H9 (cell line): Measurements from ENCODE around the gene TNIP3. TPM values are rescaled to one million over a fixed set of nuclear protein-coding genes. Genes with fewer than 3 reads are reported as not detected.

Experiments
- DNase-seq: peaks from one replicate; pipeline ENCODE4 v3.0.0-alpha.2; 2017
- H2AFZ ChIP-seq: one replicate; pipeline ENCODE4 v1.6.1; 2013; ENCODE audit warnings: mild to moderate bottlenecking, low read length, control low read depth, moderate library complexity
- H2AK5ac ChIP-seq: 2 replicates; pipeline ENCODE4 v1.6.1; 2013; ENCODE audit warnings: low read length, control low read depth, mixed read lengths; ENCODE audit not compliant: insufficient read length
- H2BK120ac ChIP-seq: one replicate; pipeline ENCODE4 v1.6.1; 2013; ENCODE audit warnings: low read depth, mild to moderate bottlenecking, low read length, control low read depth, inconsistent platforms; ENCODE audit not compliant: poor library complexity, severe bottlenecking
- H2BK12ac ChIP-seq: 2 replicates; pipeline ENCODE4 v1.6.1; 2013; ENCODE audit warnings: low read length, control low read depth, mixed read lengths, low read depth; ENCODE audit not compliant: insufficient read length
- H2BK15ac ChIP-seq: 2 replicates; pipeline ENCODE4 v1.6.1; 2013; ENCODE audit warnings: low read depth, low read length, control low read depth
- H2BK20ac ChIP-seq: one replicate; pipeline ENCODE4 v1.6.1; 2013; ENCODE audit warnings: low read depth, mild to moderate bottlenecking, low read length, control low read depth, inconsistent platforms; ENCODE audit not compliant: poor library complexity, severe bottlenecking
- H2BK5ac ChIP-seq: 2 replicates; pipeline ENCODE4 v1.6.1; 2013; ENCODE audit warnings: low read length, control low read depth, mixed read lengths; ENCODE audit not compliant: insufficient read length
- H3K14ac ChIP-seq: 2 replicates; pipeline ENCODE4 v1.6.1; 2013; ENCODE audit warnings: low read length, control low read depth; ENCODE audit not compliant: insufficient read depth
- H3K18ac ChIP-seq: 2 replicates; pipeline ENCODE4 v1.6.1; 2013; ENCODE audit warnings: low read depth, mild to moderate bottlenecking, mixed read lengths, low read length, control low read depth; ENCODE audit not compliant: insufficient read length
- H3K23ac ChIP-seq: 2 replicates; pipeline ENCODE4 v1.6.1; 2013; ENCODE audit warnings: low read length, control low read depth, mixed read lengths, low read depth; ENCODE audit not compliant: insufficient read length
- H3K23me2 ChIP-seq: 2 replicates; pipeline ENCODE4 v1.6.1; 2013; ENCODE audit warnings: low read depth, mild to moderate bottlenecking, mixed read lengths, low read length, control low read depth; ENCODE audit not compliant: insufficient read length, poor library complexity, severe bottlenecking
- H3K27ac ChIP-seq: 2 replicates; pipeline ENCODE4 v1.5.1; 2013; ENCODE audit warnings: low read length, control low read depth, mixed read lengths, low read depth; ENCODE audit not compliant: insufficient read length
- H3K27me3 ChIP-seq: 2 replicates; pipeline ENCODE4 v1.6.1; 2013; ENCODE audit warnings: low read length, control low read depth, inconsistent platforms; ENCODE audit not compliant: insufficient read depth
- H3K4ac ChIP-seq: 2 replicates; pipeline ENCODE4 v1.6.1; 2013; ENCODE audit warnings: low read depth, mild to moderate bottlenecking, control low read depth, inconsistent platforms, low read length, moderate library complexity
- H3K4me1 ChIP-seq: 2 replicates; pipeline ENCODE4 v1.6.1; 2013; ENCODE audit warnings: low read length, control low read depth, inconsistent platforms; ENCODE audit not compliant: insufficient read depth
- H3K4me2 ChIP-seq: 2 replicates; pipeline ENCODE4 v1.6.1; 2013; ENCODE audit warnings: low read length, control low read depth, mixed read lengths; ENCODE audit not compliant: insufficient read length, insufficient read depth
- H3K56ac ChIP-seq: 2 replicates; pipeline ENCODE4 v1.6.1; 2013; ENCODE audit warnings: low read depth, mild to moderate bottlenecking, mixed read lengths, low read length, control low read depth; ENCODE audit not compliant: insufficient read length
- H3K79me1 ChIP-seq: 2 replicates; pipeline ENCODE4 v1.6.1; 2013; ENCODE audit warnings: low read depth, mild to moderate bottlenecking, moderate library complexity, low read length, control low read depth, inconsistent platforms; ENCODE audit not compliant: insufficient read depth, poor library complexity, severe bottlenecking
- H3K79me2 ChIP-seq: 2 replicates; pipeline ENCODE4 v1.6.1; 2013; ENCODE audit warnings: low read length, control low read depth, inconsistent platforms; ENCODE audit not compliant: insufficient read depth
- H3K9ac ChIP-seq: 2 replicates; pipeline ENCODE4 v1.6.1; 2013; ENCODE audit warnings: low read length, control low read depth, mixed read lengths; ENCODE audit not compliant: insufficient read length; ENCODE audit errors: extremely low read depth
- H3K9me3 ChIP-seq: one replicate; pipeline ENCODE4 v1.6.1; 2013; ENCODE audit warnings: low read depth, low read length, inconsistent platforms; ENCODE audit not compliant: control insufficient read depth
- H3T11ph ChIP-seq: one replicate; pipeline ENCODE4 v1.6.1; 2013; ENCODE audit warnings: mild to moderate bottlenecking, low read length, control low read depth, inconsistent platforms
- H4K20me1 ChIP-seq: one replicate; pipeline ENCODE4 v1.6.1; 2013; ENCODE audit not compliant: control insufficient read depth, insufficient read length, insufficient read depth
- H4K5ac ChIP-seq: 2 replicates; pipeline ENCODE4 v1.6.1; 2013; ENCODE audit warnings: low read depth, mild to moderate bottlenecking, mixed read lengths, low read length, control low read depth; ENCODE audit not compliant: insufficient read length
- H4K8ac ChIP-seq: replicated peaks from 2 replicates; pipeline ENCODE4 v1.6.1; 2013; ENCODE audit warnings: low read length, control low read depth, mixed read lengths, low read depth; ENCODE audit not compliant: insufficient read length
- H4K91ac ChIP-seq: 2 replicates; pipeline ENCODE4 v1.6.1; 2013; ENCODE audit warnings: low read depth, mild to moderate bottlenecking, moderate library complexity, mixed read lengths, low read length, control low read depth; ENCODE audit not compliant: insufficient read length
- H3K27ac Mint-ChIP-seq, 3 experiments: 2 replicates in 2 of 3; 3 replicates in 1 of 3; pipeline ENCODE4 v1.8.0; 2020 to 2021; ENCODE audit warnings: mixed read lengths in 3 of 3, mild to moderate bottlenecking in 1 of 3, moderate library complexity in 1 of 3
- H3K27me3 Mint-ChIP-seq: 2 replicates; pipeline ENCODE4 v1.8.0; 2021; ENCODE audit warnings: low read depth, mild to moderate bottlenecking, moderate library complexity, mixed read lengths
- H3K36me3 Mint-ChIP-seq, 3 experiments: 2 replicates in 2 of 3; 3 replicates in 1 of 3; pipeline ENCODE4 v1.8.0; 2020 to 2021; ENCODE audit warnings: low read depth in 3 of 3, mixed read lengths in 3 of 3; ENCODE audit not compliant: insufficient read depth in 1 of 3
- H3K4me1 Mint-ChIP-seq, 2 experiments: 2 replicates each; pipeline ENCODE4 v1.8.0; 2020; ENCODE audit warnings: mixed read lengths in 2 of 2
- H3K4me3 Mint-ChIP-seq, 2 experiments: 2 replicates in 1 of 2; 3 replicates in 1 of 2; pipeline ENCODE4 v1.8.0; 2020 to 2021; ENCODE audit warnings: mild to moderate bottlenecking in 2 of 2, mixed read lengths in 2 of 2, moderate library complexity in 1 of 2
- H3K9me3 Mint-ChIP-seq, 2 experiments: 2 replicates in 1 of 2; 3 replicates in 1 of 2; pipeline ENCODE4 v1.8.0; 2020; ENCODE audit warnings: mild to moderate bottlenecking in 2 of 2, mixed read lengths in 2 of 2, moderate library complexity in 1 of 2
- CTCF ChIP-seq: fragments of 200-600 bp; sonication (generic); conservative IDR thresholded peaks from 3 replicates; pipeline ENCODE4 v1.8.0; 2021; ENCODE audit warnings: antibody characterized with exemption, mild to moderate bottlenecking
- WGBS: extraction: QIAGEN DNeasy Blood & Tissue Kit; methylation state at CpG from one replicate; pipeline ENCODE4 v1.1.7; 2013; ENCODE audit warnings: missing lambda C conversion rate, low lambda C conversion rate, mixed read lengths; ENCODE audit not compliant: insufficient read length; ENCODE audit errors: extremely low coverage; 5-methylcytosine and 5-hydroxymethylcytosine counted together
- total RNA-seq: library from RNA; stranded (reverse); gene quantifications from 2 replicates; pipeline ENCODE4 v1.2.1, GENCODE V29; 2021

TNIP3 gene
- total RNA-seq, 1 experiment from 2014 or later, result not detected

GRCh38 chr4:121088867-121089266 lies 75.3 kb downstream of the TNIP3 start:
- TF ChIP-seq CTCF, result no peak
- no peak overlapping the region for H2BK12ac ChIP-seq
- H2AK5ac ChIP-seq, result no peak overlapping the region
- no peak for DNase-seq
- no peak overlapping the region for H3K27ac ChIP-seq
- no peak overlapping the region for H3K9ac ChIP-seq
- no peaks in the 10 kb centered on the region for H4K20me1 ChIP-seq
- no peaks in the 10 kb centered on the region for H3K9me3 ChIP-seq
- Mint-ChIP-seq H3K9me3 (peaks cover 4% of the 10 kb centered on the region in 2 experiments; a peak in 2 of 5 replicates), H3K4me3 (no peak overlapping the region), H3K36me3 (no peaks in the 10 kb centered on the region), H3K27me3 (no peaks in the 10 kb centered on the region), H3K4me1 (no peaks in the 10 kb centered on the region), H3K27ac (no peak overlapping the region)
- no peak overlapping the region for H4K5ac ChIP-seq
- no peak overlapping the region for H3T11ph ChIP-seq
- H3K4me1 ChIP-seq, result no peaks in the 10 kb centered on the region
- H3K79me1 ChIP-seq, result no peaks in the 10 kb centered on the region
- no peak overlapping the region for H3K4ac ChIP-seq
- no peaks in the 10 kb centered on the region for H3K23me2 ChIP-seq
- no peak overlapping the region for H4K8ac ChIP-seq
- H2BK15ac ChIP-seq, result no peak overlapping the region
- H2BK120ac ChIP-seq, result no peak overlapping the region
- no peak overlapping the region for H3K14ac ChIP-seq
- H4K91ac ChIP-seq, result no peak overlapping the region
- H2AFZ ChIP-seq, result no peak overlapping the region
- no peaks in the 10 kb centered on the region for H3K79me2 ChIP-seq
- H2BK5ac ChIP-seq, result no peak overlapping the region
- no peak overlapping the region for H3K56ac ChIP-seq
- WGBS, result no CpG with 5 or more reads among the region's 4 CpGs
- H3K27me3 ChIP-seq, result no peaks in the 10 kb centered on the region
- H3K4me2 ChIP-seq, result no peak overlapping the region
- no peak overlapping the region for H3K18ac ChIP-seq
- no peak overlapping the region for H2BK20ac ChIP-seq
- no peak overlapping the region for H3K23ac ChIP-seq

Other genes starting within 250 kb of the TNIP3 start
- gene PRDM5, start 241.6 kb downstream of the TNIP3 start, total RNA-seq, result 21.7 and 23.2 TPM in 2 replicates
- 0.15 and 0.17 TPM in 2 replicates for gene NDNF, start 91.8 kb downstream of the TNIP3 start, total RNA-seq
- gene QRFPR, start 216.7 kb upstream of the TNIP3 start, total RNA-seq, result 0.48 and 0.63 TPM in 2 replicates